Activated CD4-positive, alpha-beta T cell treated with anti-CD3 and anti-CD28 coated beads, Interleukin-2, amount 10 ng/mL, durations not matched to agents 24 days and 14 days (primary cell): ENCODE data around the gene PYCR2. TPM values are rescaled to one million over a fixed set of nuclear protein-coding genes. Genes with fewer than 3 reads are reported as not detected.
"Not testable (repeated sequence)": the region's sequence is repeated elsewhere in the genome, so short reads cannot be mapped to it uniquely, and the experiment has no call there.

ENCODE experiments used
- DNase-seq: peaks from one replicate; pipeline ENCODE4 v3.0.0; 2022
- H3K27ac Mint-ChIP-seq: one replicate; pipeline ENCODE4 v1.8.0; 2022; ENCODE audit warnings: mild to moderate bottlenecking, mixed read lengths
- H3K27me3 Mint-ChIP-seq: one replicate; pipeline ENCODE4 v1.8.0; 2022; ENCODE audit warnings: mixed read lengths
- H3K36me3 Mint-ChIP-seq: one replicate; pipeline ENCODE4 v1.8.0; 2022; ENCODE audit warnings: low read depth, mild to moderate bottlenecking, mixed read lengths
- H3K4me1 Mint-ChIP-seq: one replicate; pipeline ENCODE4 v1.8.0; 2021; ENCODE audit warnings: mixed read lengths
- H3K4me3 Mint-ChIP-seq: one replicate; pipeline ENCODE4 v1.8.0; 2022; ENCODE audit warnings: mild to moderate bottlenecking, moderate library complexity, mixed read lengths
- H3K9me3 Mint-ChIP-seq: one replicate; pipeline ENCODE4 v1.8.0; 2021; ENCODE audit warnings: mixed read lengths
- intact Hi-C: fragments of 100-400 bp; cut with micrococcal nuclease; formaldehyde crosslinking; loops from one replicate; pipeline ENCODE4 v1.15.1; 2023
- total RNA-seq: library from RNA; stranded (reverse); gene quantifications from 2 replicates; pipeline ENCODE4 v1.2.3, GENCODE V29; 2022

PYCR2 gene
- total RNA-seq, 1 donor from 2014 or later, result 144 TPM

DNA sequence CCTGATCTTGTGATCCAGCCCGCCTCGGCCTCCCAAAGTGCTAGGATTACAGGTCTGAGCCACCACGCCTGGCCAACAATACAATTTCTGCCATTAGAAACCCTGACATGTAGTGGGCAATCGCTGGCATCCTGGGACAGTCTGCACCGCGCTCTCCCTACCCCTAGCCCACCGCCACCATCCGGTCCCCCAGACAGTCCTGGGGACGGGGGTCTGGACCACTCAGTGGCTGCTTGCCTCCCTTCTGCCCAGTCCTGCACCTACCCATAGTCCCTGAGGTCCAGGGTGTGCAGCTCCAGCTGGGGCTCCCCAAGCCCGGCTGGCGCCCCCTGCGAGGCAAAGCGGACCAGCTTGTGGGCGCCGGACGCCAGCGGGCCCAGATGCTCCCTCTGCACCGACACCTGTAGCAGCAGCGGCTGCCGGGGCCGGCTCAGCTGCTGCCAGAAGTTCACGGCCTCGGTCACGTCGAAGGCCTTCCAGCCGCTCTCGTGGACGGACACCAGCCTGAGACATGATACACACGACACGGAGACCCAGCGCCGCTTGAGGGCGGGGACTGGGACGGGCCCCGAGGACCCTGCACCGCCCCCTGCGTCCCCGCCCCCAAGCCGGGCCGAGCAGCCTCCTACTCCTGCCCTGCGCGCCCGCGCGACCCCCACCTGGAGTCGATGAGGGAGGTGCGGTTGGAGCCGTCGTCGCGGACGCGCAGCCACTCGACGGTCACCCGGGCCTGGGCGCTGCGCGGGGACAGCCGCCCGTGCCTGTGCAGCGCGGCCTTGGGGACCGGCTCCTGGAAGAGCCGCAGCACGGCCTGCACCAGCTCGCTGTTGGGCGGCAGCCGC lies 15.3 kb upstream of the PYCR2 start:
- H3K36me3 Mint-ChIP-seq, intact Hi-C loops, DNase-seq, H3K27me3 Mint-ChIP-seq, H3K9me3 Mint-ChIP-seq, H3K27ac Mint-ChIP-seq, H3K4me3 Mint-ChIP-seq, H3K4me1 Mint-ChIP-seq: not testable (repeated sequence)

- no peaks in the 10 kb centered on the region for H3K4me1 Mint-ChIP-seq
- no peak for DNase-seq
- intact Hi-C loops, result no loop called here
- no peak overlapping the region for H3K27ac Mint-ChIP-seq
- no peaks in the 10 kb centered on the region for H3K27me3 Mint-ChIP-seq
- no peaks in the 10 kb centered on the region for H3K9me3 Mint-ChIP-seq
- H3K4me3 Mint-ChIP-seq, result no peak overlapping the region
- H3K36me3 Mint-ChIP-seq, result no peaks in the 10 kb centered on the region
These were observed 13.3 kb upstream of the PYCR2 start for GRCh38 chr1:225937048-225937968.

- Mint-ChIP-seq H3K27ac (no peak overlapping the region), H3K36me3 (no peaks in the 10 kb centered on the region), H3K27me3 (no peaks in the 10 kb centered on the region), H3K4me3 (no peak overlapping the region), H3K4me1 (no peaks in the 10 kb centered on the region), H3K9me3 (no peaks in the 10 kb centered on the region)
- intact Hi-C loops, result no loop called here
- no peak for DNase-seq
These were observed 12.5 kb upstream of the PYCR2 start for GRCh38 chr1:225936523-225936922.

GRCh38 chr1:225936086-225936485 lies 12.0 kb upstream of the PYCR2 start:
- H3K9me3 Mint-ChIP-seq, H3K27ac Mint-ChIP-seq, H3K4me1 Mint-ChIP-seq, H3K4me3 Mint-ChIP-seq, H3K27me3 Mint-ChIP-seq, H3K36me3 Mint-ChIP-seq, DNase-seq, intact Hi-C loops: not testable (repeated sequence)

DNA sequence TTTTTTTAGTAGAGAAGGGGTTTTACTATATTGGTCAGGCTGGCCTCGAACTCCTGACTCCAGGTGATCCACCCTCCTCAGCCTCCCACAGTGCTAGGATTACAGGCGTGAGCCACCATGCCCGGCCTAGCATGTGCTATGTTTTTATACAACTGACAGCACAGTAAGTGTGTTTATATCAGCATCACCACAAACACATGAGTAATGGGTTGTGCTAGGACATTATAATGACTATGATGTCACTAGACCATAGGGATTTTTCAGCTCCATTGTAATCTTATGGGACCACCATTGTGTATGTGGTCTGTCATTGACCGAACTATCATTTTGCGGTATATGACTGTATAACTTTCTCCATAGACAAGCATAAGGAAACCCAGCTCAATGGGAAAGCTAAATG lies 10.7 kb upstream of the PYCR2 start:
- H3K9me3 Mint-ChIP-seq, result no peaks in the 10 kb centered on the region
- no peak overlapping the region for H3K27ac Mint-ChIP-seq
- H3K4me1 Mint-ChIP-seq, result no peaks in the 10 kb centered on the region
- H3K4me3 Mint-ChIP-seq, result no peak overlapping the region
- DNase-seq, result no peak
- intact Hi-C loops, result no loop called here
- no peaks in the 10 kb centered on the region for H3K36me3 Mint-ChIP-seq
- H3K27me3 Mint-ChIP-seq, result no peaks in the 10 kb centered on the region

GRCh38 chr1:225933072-225933471 lies 9.0 kb upstream of the PYCR2 start:
- H3K9me3 Mint-ChIP-seq, result no peaks in the 10 kb centered on the region
- no peak overlapping the region for H3K4me3 Mint-ChIP-seq
- intact Hi-C loops, result no loop called here
- H3K36me3 Mint-ChIP-seq, result no peaks in the 10 kb centered on the region
- peaks cover 4% of the 10 kb centered on the region for H3K4me1 Mint-ChIP-seq
- no peak overlapping the region for H3K27ac Mint-ChIP-seq
- no peak for DNase-seq
- H3K27me3 Mint-ChIP-seq, result no peaks in the 10 kb centered on the region

DNA sequence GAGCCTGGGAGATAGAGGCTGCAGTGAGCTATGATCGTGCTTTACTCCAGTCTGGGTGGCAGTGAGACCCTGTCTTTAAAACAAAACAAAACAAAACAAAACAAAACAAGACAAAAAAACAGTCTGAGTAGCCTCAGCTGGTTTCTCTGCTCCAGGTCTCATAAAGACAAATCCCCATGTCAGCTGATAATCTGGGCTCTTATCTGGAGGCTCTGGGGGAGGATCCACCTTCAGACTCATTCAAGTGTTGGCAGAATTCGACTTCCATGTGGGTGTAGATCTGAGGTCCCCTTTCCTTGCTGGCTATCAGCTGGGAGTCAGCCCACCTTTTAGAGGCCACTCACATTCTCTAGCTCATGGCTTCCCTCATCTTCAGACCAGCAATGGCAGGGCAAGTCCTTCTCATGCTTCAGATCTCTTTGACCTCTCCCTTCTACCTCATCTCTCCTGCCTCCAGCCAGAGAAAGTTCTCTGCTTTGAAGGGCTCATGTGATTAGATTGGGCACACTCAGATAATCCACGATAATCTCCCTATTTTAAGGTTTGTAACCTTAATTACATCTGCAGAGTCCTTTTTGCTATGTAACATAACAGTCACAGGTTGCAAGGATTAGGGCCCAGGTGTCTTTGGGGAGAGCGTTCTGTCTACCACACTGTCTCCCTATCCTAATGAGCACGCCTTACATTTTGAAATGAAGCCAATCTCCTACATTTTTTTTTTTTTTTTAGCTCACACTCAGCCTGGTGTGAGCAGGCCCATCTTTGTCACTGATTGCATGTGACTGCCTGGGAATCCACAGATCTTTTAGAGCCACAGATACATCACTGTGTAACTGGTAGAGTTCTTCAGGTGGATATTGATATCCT lies 7.5 kb upstream of the PYCR2 start:
- Mint-ChIP-seq H3K27me3 (no peaks in the 10 kb centered on the region), H3K9me3 (no peaks in the 10 kb centered on the region), H3K36me3 (no peaks in the 10 kb centered on the region), H3K27ac (no peak overlapping the region), H3K4me1 (peaks cover 10% of the 10 kb centered on the region), H3K4me3 (no peak overlapping the region)
- DNase-seq, result no peak
- intact Hi-C loops, result no loop called here

GRCh38 chr1:225930566-225930965 lies 6.5 kb upstream of the PYCR2 start:
- Mint-ChIP-seq H3K4me3 (no peak overlapping the region), H3K27me3 (no peaks in the 10 kb centered on the region), H3K4me1 (peaks cover 11% of the 10 kb centered on the region), H3K27ac (no peak overlapping the region), H3K9me3 (no peaks in the 10 kb centered on the region), H3K36me3 (no peaks in the 10 kb centered on the region)
- intact Hi-C loops, result no loop called here
- no peak for DNase-seq

- DNase-seq, H3K27me3 Mint-ChIP-seq, H3K9me3 Mint-ChIP-seq, intact Hi-C loops, H3K4me3 Mint-ChIP-seq, H3K36me3 Mint-ChIP-seq: not testable (repeated sequence)
- H3K27ac Mint-ChIP-seq, result peak overlapping the region; percentile 60
- peaks cover 14% of the 10 kb centered on the region for H3K4me1 Mint-ChIP-seq
These were observed 5.4 kb upstream of the PYCR2 start for GRCh38 chr1:225929462-225929861.

GRCh38 chr1:225928186-225929175 lies 4.4 kb upstream of the PYCR2 start:
- Mint-ChIP-seq H3K4me1 (peaks cover 14% of the 10 kb centered on the region), H3K27me3 (no peaks in the 10 kb centered on the region), H3K27ac (peak overlapping the region; percentile 77), H3K4me3 (no peak overlapping the region), H3K9me3 (no peaks in the 10 kb centered on the region), H3K36me3 (peaks cover 4% of the 10 kb centered on the region)
- intact Hi-C loops, result no loop called here
- DNase-seq, result peak; percentile 72

GRCh38 chr1:225926551-225927113 lies 2.6 kb upstream of the PYCR2 start:
- no peak for DNase-seq
- peak overlapping the region; percentile 37 for H3K4me3 Mint-ChIP-seq
- H3K27me3 Mint-ChIP-seq, result no peaks in the 10 kb centered on the region
- peaks cover 9% of the 10 kb centered on the region for H3K36me3 Mint-ChIP-seq
- H3K27ac Mint-ChIP-seq, result peak overlapping the region; percentile 62
- intact Hi-C loops, result no loop called here
- no peaks in the 10 kb centered on the region for H3K9me3 Mint-ChIP-seq
- peaks cover 20% of the 10 kb centered on the region for H3K4me1 Mint-ChIP-seq

- intact Hi-C loops, result loop anchor here (5.0 kb wide), 1 partner anchor 54 kb away; no protein-coding TSS in a partner anchor
- peak overlapping the region; percentile 95 for H3K27ac Mint-ChIP-seq
- H3K4me1 Mint-ChIP-seq, result peaks cover 36% of the 10 kb centered on the region
These were observed 714 bp downstream of the PYCR2 start for GRCh38 chr1:225923381-225923691.

More at GRCh38 chr1:225923381-225923691, 714 bp downstream of the PYCR2 start:
- no peak for DNase-seq
- H3K27me3 Mint-ChIP-seq, result no peaks in the 10 kb centered on the region
- H3K4me3 Mint-ChIP-seq, result peak overlapping the region; percentile 97
- H3K36me3 Mint-ChIP-seq, result peaks cover 33% of the 10 kb centered on the region
- no peaks in the 10 kb centered on the region for H3K9me3 Mint-ChIP-seq
